HG02840 (cell line): Measurements from ENCODE around the gene KIF26B.

ENCODE experiments used
- ATAC-seq: cut with Tn5 transposase; IDR thresholded peaks from one replicate; pipeline ENCODE4 v1.9.1; 2021; ENCODE audit warnings: mild to moderate bottlenecking, moderate library complexity, moderate number of reproducible peaks; ENCODE audit not compliant: unreplicated experiment, low FRiP score

KIF26B gene

DNA sequence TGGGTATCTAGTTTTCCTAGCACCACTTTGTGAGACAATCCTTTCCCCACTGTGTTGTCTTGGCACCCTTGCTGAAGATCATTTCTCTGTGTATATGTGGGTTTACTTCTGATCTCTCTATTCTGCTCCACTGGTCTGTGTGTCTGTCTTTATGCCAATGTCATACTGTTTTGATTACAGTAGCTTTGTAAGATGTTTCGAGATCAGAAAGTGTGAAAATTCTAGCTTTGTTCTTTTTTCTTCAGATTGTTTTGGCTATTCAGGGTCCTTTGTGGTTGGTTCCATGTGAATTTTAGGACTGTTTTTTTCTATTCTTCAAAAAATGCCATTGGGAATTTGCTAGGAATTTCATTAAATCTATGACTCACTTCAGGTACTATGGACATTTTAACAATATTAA is 116.2 kb downstream of the KIF26B start:
- no peak for ATAC-seq

DNA sequence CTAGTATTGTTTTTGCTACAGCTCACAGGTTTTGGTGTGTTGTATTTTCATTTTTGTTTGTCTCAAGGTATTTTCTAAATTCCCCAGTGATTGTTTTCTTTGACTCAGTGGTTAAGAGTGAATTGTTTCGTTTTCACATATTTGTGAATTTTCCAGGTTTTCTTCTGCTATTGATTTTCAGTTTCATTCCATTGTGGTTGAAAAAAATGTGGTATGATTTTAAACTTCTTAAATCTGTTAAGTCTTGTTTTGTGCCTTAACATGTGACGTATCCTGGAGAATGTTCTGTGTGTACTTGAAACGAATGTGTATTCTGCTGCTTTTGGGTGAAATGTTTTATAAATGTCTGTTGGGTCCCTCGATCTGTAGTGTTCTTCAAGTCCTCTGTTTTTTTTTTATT is 117.9 kb downstream of the KIF26B start:
- ATAC-seq: no peak

DNA sequence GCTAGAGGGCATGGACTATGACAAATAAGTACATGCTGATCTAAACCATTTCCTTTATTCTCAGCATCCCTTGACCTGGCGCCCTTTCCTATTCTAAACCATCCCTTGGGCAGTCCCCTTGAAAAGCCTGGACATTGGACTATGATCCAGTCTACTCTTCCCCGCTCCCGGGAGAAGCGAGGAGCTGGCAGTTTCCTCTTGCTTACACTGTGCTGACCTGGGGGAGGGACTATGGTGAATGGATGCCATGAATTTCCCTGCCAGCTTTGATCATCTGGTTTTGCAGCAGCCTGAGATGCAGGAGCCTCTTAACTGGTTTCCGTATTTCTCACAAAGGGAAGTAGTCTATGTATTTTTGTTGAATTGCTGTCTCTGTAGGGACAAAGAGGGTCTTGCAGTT is 121.7 kb downstream of the KIF26B start:
- no peak for ATAC-seq

DNA sequence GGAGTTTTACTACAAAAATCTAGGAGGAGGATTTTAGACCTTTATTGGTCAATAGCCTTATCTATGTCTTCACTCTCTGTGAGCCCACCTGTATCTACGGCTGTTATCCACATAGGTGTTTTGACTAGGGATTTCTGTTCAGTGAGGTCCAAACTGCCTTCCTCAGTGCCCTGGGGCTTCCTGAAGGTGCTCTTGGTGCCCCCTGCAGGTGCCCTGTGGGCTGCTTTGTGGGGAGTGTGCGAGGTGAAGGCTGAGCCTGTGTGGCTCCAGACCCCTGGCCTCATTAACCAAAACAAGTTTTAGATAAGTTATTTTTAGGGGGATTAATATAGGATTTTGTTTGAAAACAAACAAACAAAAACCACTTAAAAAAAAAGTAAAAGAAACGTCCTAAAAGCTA is 122.5 kb downstream of the KIF26B start:
- ATAC-seq: no peak

DNA sequence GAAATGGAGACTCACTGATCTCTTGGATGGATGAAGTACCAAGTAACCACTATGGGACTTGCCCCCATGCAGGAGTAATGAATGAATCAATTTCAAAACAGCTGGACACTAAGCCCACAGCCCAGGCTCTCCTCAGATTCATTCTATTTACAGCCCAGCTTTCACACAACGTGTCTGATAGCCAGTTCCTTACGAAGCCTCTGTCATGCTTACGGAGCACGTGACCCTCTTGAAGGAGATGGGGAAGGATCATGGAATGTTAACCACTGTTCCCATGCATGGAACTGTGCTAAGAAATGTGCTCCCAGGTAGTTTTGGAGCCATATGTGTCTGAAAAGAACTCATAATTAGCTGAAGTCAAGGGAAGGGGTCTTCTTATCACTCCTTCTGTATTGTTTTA is 124.1 kb downstream of the KIF26B start:
- ATAC-seq: no peak

DNA sequence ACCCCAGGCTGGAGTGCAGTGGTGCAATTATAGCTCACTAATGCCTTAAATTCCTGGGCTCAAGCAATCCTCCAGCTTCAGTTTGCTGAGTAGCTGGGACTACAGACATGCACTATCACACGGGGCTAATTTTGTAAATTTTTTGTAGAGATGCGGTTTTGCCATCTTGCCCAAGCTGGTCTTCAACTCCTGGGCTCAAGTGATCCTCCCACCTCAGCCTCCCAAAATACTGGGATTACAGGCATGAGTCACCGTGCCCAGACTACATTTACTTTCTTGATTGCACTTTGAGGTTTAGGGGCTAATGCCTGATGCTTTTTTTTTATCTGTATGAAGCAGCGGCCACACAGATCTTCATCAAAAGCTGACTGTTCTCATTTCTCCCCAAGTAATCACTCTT is 124.6 kb downstream of the KIF26B start:
- no peak for ATAC-seq

DNA sequence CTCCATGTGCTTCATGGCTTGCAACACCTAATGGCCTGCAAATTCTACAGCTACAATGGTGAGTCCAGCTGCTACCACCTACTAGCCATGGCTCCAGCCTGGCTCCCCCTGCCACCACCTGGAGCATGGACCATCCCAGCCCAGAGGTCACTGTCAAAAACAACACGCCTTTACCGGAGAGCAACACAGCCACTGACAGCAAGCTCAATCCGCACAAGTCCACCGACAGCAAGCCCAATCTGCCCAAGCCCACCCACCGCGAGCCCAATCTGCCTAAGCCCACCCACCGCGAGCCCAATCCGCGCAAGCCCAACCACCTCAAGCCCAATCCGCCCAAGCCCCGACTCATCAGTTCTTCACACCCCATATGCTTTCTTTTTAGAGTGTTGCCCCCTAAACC is 128.2 kb downstream of the KIF26B start:
- ATAC-seq: no peak

DNA sequence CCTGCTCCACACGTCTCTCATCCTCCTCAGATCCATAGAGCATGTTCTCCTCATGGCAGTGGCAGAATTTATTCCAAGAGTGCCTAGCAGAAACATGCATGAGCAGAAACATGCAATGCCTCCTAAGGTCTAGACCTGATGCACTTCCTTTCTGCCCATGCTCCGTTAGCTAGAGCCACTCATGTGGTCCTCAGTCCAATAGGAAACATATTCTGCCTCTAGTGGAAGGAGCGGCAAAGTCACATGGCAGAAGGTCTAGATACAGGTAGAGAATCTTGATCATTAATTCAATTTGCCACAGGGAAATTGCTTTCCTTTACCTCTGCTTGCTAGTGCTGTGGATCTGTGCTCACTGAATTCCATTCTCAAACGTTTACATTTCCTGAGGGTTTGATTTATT is 130.4 kb downstream of the KIF26B start:
- no peak for ATAC-seq

DNA sequence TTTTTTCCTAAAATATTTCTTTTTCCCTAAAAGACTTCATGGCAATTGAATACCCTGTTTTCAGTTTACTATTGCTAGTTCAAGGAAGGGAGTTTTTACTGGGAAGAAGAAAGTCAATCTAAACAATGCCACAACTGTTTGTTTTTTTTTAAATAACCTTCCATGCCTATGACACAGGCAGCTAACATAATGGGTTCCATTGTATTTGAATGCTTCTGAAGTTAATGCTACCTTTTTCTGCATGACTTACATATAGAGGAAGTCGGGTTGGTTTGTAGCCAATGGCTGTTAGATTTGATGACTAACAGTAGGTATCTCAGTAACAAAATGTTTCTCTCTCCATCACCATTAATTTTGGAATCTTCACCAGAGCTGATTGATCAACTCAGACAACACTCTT is 134.0 kb downstream of the KIF26B start:
- ATAC-seq: no peak

DNA sequence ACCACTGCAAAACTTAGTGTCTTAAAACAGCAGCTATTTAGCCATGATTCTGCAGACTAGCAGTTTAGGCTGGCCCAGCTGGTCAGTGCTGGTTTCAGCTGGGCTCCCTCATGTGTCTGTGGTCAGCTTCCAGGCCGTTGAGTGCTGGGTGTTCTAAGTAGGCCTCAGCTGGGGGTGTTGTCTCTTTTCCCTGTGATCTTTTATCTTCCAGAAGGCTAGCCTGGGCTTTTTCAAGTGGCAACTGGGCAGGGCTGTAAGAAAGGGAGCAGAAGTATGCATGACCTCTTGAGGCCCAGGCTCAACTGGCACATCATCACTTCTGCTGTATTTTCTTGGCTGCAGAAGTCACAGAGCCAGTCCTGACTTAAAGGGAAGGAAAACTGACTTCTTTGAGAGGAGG is 136.1 kb downstream of the KIF26B start:
- ATAC-seq: no peak

DNA sequence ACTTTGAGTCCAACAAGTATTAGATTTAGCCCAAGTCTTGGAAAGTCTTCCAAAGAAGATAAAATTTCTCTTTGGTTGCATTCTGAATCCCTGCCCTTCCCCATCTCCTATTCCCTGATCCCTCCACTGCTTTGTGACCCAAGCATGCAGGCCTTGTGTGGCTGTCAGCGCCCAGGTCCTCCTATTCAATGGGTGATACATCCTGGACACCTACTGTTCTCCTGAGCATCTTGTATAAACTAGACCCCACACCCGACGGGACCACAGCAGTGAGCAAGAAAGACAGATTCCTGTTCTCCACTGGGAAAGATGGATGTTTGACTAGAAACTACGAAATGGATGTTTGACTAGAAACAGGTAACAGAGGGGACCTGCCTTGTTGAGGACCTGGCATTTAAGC is 136.6 kb downstream of the KIF26B start:
- ATAC-seq: no peak

DNA sequence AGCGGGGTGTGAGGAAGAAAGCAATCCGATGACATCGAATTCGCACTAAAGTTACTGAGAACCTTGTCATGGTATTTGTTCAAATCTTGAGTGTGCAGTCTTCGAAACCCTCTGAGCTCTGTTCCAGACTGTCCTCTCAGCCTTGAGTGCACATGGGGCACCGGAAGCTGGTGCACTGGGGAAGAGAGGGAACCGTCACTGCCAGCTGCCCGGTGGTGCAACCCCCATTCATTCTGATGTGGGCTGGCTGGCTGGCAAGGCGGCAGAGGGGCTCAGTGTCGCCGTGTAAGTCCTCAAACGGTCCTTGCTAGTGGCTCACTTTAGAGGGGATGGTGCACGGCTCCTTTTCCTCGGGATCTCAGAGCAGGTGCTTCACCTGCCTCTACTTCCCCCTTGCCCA is 137.4 kb downstream of the KIF26B start:
- ATAC-seq: no peak

DNA sequence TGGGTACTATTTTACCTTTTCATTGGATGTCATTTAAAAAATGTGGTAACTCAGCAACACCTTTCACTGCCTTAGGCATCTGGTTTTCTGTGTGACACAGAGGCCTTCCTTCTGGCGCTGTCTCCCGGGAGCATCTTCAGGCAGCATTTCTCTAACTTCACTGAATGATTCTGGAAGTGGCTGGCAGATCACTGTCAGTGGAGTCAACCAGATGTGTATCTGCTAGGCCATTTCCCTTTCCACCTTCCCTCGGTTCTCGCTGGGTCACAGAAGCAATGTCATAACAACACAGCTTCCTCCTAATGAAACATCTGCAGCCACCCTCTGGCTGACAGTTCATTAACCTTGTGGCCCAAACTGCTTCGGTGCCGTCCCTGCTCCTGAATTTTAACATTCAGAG is 137.8 kb downstream of the KIF26B start:
- ATAC-seq: no peak

DNA sequence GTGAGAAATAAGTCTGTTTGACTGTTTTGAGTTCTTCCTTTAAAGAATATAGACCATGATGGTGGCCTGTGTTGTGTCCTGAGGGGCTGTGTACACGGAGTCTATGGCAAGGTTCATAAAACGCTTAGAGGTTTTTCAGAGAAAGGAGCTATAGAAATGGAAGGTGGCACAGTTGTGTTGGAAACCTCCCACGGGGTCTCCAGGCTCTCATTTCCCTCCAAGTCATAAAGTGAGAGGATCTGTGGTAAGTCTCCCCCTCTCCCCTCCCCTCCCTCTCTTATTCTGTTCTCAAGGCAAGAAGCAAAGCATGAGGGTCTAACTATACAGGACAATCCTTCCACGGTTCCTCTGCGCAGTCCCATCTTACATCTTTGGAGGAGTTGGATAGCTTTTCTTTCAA is 139.2 kb downstream of the KIF26B start:
- ATAC-seq: no peak

DNA sequence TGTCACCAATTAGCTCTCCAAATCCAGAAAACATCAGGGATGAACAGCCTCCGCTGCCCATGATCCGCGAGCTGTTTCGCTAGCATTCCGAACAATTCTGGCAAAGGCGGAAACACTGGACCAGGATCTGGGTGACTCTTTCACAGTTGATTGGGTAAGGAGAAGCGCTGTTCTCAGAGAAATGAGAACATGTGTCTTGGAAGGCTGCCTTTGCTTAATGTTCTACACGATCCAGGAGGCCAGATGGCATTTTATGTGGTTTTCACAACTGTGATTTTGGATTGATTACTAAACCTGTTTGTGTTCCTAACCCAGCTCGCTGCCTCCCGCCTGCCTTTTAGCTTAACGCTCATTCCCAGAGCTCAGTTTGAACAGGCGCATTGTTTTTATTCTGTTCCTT is 144.0 kb downstream of the KIF26B start:
- ATAC-seq: no peak

DNA sequence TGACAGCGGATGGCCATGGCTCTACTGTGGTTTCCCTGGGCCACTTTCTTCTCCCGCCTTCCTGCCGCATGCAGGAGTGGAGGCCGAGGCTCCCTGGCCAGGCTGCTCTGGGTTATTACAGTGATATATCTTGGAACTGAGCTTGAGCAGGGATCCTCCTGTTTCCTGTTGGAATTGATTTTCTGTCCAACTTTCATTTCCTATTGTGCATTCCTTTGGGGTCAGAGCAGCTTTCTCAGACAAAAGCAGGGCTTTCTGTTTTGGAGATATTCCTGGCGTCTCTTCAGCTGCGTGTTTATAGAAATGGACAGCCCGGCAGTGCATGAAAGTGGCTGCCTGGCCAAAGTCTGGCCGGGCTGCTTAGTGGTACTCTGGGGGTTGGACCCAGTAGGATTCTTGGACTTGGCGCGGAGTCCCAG is 146.4 kb downstream of the KIF26B start:
- ATAC-seq: no peak

DNA sequence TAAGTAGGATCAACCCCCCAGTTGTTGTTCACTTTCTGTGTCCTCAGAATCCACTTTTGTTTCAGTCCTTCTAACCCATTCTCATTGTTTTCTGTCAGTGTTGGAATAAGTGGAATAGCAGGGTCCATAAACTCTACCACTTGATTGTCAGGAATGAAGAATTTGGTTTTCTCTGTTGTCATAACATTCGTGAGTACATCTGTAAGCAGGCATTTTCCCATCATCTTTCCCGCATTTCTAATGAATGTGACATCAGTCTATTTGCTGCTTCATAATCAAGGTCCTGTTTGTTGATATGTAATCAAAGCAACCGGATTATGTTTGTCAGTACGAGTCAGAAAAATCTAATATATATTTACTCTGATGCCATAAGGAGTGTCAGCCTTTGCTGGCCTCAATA is 147.1 kb downstream of the KIF26B start:
- ATAC-seq: no peak

DNA sequence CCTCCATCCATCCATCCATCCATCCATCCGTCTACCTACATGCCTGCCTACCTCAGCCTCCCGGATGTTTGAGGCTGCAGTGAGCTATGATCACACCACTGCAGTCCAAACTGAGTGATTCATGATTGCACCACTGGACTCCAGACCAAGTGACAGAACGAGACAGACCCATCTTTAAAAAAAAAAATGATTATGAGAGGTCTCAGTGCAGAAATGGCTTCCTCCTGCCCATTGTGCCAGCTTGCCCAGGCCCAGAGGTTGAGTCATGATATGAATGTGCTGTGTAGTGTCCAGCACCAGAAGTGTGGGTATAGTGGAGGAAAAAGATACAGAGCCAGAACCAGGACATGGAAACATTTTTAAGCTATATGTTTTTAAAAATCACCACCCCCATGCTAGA is 149.9 kb downstream of the KIF26B start:
- ATAC-seq: no peak

DNA sequence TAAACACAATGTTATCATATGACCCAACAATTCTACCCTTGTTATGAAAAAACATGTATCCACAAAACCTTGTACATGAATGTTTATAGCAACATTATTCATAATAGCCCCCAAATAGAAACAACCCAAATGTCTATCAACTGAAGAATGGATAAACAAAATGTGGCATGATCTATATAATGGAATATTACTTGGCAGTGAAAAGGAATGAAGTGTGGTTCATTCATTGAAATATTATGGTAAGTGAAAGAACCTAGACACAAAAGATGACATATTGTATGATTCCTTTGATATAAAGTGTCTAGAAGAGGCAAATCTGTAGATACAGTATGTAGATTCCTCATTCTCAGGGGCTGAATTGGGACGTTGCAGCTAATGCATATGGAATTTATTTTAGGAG is 151.2 kb downstream of the KIF26B start:
- ATAC-seq: no peak

DNA sequence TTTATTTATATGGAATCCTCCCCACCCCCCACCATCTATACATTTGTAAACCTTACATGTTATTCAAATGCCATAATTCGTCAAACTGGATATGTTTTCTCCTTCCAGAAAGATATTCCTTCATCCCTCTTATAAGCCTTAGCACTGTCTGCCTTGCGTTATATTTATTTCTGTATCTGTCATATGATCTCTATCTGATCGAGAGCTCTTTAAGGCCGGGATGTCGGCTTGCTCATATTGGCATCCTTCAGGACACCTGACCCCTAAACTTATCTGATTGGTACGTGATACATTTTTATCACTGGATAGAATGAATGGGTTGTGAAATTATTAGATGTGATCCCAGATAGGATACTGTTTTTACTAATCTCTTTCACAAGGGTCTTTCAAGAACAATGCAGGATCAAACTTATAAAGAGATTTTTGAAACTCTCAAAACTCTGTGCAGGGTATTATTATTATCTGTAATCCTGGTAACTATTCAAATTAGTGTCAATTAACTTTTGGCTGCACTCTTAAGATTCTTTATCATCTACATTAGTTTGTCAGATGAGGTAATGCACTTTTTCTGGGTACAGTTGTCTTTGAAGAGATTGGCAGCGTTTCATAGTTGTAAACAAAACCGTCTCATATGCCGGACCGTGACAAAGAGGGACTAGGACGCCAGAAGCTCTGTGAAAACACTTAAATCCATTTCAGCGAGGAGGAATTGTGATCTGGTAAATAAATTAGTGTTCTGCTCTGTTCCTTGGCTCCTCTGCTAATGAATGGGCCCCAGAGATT is 152.0 kb downstream of the KIF26B start:
- ATAC-seq: no peak

DNA sequence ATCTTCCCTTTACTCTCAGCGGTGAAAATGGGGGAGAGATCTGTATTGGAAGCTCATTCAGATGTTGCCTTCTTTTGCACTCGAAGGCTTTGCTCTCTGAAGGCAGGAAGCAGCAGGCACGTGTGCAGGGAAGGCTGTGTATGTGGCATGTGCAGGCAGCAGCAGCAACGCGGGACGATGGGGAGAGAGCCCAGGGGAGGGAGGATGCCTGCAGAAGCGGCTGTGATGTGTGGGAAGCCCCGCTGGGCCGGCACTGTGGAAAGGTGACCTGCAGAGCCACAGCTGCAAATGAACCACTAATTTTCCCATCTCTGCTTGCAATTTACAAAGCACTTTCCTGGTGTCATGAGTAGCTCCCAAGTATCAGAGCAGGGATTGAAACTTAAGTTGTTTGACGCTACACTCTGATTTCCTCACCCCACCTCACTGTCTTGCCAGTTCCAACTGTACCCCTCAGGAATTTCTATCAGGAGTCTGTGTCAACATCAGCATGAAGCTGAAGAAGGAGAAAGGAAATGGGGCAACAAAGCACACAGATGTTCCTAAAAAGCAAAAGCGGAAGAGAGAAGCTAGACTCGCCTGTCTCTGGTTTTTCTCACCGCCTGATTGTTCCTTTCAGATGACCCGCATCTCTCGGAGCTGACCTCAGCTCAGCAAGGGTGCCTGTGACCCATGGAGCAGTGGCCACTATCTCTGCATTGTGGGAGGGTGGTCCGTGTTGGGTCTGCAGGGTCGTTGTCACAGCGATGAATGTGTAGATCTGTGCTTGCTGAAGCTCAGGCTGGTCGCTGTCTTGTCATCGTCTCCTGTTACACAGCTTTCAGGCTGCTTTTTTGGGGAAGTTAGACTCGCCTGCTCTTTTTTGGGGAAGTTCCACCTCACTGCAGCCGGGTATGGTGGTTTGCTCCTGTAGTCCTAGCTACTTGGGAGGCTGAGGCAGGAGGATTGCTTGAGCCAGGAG is 156.1 kb downstream of the KIF26B start:
- no peak for ATAC-seq
